Measurements from ENCODE around the gene AP2A2.

DNA sequence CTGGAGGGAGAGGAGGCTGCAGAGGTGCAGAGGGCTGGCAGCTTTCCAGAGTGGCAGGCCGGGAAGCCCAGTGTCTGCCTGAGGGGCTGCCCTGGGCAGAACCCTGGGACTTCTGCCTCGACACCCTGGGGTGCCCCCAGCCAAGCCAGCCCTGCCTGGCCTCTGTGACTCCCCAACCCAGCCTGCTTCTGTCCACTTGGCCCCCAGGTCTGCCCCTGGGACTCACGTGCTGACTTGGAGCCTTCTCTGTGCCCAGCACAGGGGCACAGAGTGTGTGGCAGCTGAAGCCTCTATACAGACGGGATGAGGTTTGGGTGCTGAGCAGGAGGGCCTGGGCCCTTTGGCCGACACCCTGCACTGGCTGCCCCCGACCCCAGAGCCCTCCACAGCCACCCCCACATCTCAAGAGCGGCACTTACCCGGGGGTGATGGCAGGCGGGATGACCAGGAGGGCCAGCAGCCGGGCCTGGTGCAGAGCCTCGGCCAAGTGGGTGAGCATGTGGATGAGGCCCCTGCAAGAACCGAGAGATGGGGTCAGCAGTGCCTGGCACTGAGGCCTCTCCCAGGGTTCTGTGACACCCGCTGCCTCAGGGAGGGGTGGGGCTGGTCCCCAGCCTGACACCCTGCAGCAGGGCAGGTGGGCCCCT is 32.5 kb upstream of the AP2A2 start:
- TF ChIP-seq, protein P1, sequence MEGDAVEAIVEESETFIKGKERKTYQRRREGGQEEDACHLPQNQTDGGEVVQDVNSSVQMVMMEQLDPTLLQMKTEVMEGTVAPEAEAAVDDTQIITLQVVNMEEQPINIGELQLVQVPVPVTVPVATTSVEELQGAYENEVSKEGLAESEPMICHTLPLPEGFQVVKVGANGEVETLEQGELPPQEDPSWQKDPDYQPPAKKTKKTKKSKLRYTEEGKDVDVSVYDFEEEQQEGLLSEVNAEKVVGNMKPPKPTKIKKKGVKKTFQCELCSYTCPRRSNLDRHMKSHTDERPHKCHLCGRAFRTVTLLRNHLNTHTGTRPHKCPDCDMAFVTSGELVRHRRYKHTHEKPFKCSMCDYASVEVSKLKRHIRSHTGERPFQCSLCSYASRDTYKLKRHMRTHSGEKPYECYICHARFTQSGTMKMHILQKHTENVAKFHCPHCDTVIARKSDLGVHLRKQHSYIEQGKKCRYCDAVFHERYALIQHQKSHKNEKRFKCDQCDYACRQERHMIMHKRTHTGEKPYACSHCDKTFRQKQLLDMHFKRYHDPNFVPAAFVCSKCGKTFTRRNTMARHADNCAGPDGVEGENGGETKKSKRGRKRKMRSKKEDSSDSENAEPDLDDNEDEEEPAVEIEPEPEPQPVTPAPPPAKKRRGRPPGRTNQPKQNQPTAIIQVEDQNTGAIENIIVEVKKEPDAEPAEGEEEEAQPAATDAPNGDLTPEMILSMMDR (IDR thresholded peaks at IDR 0.05) = no peak
- TF ChIP-seq POLR2AphosphoS5 (IDR thresholded peaks at IDR 0.05) (no peak), POLR2A (IDR thresholded peaks at IDR 0.05) (no peak)
